HL-60 (cell line): ENCODE measurements around the gene SPRYD3.

ENCODE experiments used
- DNase-seq, 2 experiments: peaks; one replicate each; pipeline ENCODE4 v3.0.0-alpha.2; 2010 to 2020; ENCODE audit warnings: low read depth in 1 of 2, low spot score in 1 of 2
- H3K27ac ChIP-seq: fragments of 250-450 bp; sonication (Bioruptor Pico); replicated peaks from 2 replicates; pipeline ENCODE4 v1.5.1; 2020; ENCODE audit warnings: mild to moderate bottlenecking, moderate library complexity
- H3K27me3 ChIP-seq: fragments of 250-450 bp; sonication (Bioruptor Pico); 2 replicates; pipeline ENCODE4 v1.5.1; 2021; ENCODE audit warnings: mild to moderate bottlenecking, moderate library complexity; ENCODE audit not compliant: insufficient read depth, poor library complexity, severe bottlenecking
- H3K4me3 ChIP-seq: replicated peaks from 2 replicates; pipeline ENCODE4 v1.5.1; 2011; ENCODE audit warnings: mild to moderate bottlenecking, control low read depth, low read length; ENCODE audit not compliant: insufficient read depth
- CTCF ChIP-seq: IDR thresholded peaks from one replicate; pipeline ENCODE4 v1.5.1; 2011; ENCODE audit warnings: low read length, control low read depth, inconsistent platforms; ENCODE audit not compliant: insufficient read depth
- GABPA ChIP-seq: IDR thresholded peaks from 2 replicates; pipeline ENCODE4 v1.6.1; 2012; ENCODE audit warnings: low read depth
- POLR2AphosphoS5 ChIP-seq: IDR thresholded peaks from 2 replicates; pipeline ENCODE4 v1.6.1; 2012; ENCODE audit warnings: low read depth
- SPI1 ChIP-seq: IDR thresholded peaks from 2 replicates; pipeline ENCODE4 v1.6.1; 2012; ENCODE audit warnings: low read depth, mild to moderate bottlenecking, borderline replicate concordance
- TF ChIP-seq, protein P1 (sequence below): IDR thresholded peaks from 2 replicates; pipeline ENCODE4 v1.6.1; 2012; ENCODE audit warnings: low read depth; ENCODE audit not compliant: insufficient replicate concordance

SPRYD3 gene

DNA sequence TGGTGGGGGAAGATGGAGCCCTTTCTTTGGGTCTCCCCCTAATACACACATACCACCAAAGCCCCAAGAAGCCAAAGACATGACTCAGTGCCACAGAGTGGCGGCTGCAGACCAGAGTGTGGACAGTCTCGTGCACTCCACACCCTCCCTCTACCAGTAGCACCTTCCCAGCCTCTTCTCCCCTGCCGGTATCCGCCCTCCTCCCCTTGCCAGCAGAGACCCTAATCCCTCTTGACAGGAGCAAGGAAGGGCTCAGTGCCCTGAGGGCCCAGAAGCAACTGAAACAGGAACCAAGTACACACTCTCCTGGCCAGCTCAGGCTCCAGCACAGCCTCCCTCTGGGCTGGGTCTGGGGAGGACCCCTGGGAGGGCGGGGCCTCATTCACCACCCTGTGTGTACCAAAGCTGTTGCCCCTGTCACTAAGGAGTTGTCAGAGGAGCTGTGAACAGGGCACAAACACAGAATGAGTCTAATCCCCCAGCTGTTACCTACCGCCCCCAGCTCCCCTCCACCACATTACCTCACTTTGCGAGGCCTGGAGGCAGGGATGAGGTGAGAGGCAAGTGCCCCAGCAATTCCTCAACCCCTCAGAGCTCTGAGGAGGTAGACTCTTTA is 8.2 kb downstream of the SPRYD3 start:
- H3K27ac ChIP-seq: no peak overlapping the region
- no peak for DNase-seq
- TF ChIP-seq SPI1 (no peak), POLR2AphosphoS5 (no peak), GABPA (no peak), CTCF (no peak)
- TF ChIP-seq, protein P1, sequence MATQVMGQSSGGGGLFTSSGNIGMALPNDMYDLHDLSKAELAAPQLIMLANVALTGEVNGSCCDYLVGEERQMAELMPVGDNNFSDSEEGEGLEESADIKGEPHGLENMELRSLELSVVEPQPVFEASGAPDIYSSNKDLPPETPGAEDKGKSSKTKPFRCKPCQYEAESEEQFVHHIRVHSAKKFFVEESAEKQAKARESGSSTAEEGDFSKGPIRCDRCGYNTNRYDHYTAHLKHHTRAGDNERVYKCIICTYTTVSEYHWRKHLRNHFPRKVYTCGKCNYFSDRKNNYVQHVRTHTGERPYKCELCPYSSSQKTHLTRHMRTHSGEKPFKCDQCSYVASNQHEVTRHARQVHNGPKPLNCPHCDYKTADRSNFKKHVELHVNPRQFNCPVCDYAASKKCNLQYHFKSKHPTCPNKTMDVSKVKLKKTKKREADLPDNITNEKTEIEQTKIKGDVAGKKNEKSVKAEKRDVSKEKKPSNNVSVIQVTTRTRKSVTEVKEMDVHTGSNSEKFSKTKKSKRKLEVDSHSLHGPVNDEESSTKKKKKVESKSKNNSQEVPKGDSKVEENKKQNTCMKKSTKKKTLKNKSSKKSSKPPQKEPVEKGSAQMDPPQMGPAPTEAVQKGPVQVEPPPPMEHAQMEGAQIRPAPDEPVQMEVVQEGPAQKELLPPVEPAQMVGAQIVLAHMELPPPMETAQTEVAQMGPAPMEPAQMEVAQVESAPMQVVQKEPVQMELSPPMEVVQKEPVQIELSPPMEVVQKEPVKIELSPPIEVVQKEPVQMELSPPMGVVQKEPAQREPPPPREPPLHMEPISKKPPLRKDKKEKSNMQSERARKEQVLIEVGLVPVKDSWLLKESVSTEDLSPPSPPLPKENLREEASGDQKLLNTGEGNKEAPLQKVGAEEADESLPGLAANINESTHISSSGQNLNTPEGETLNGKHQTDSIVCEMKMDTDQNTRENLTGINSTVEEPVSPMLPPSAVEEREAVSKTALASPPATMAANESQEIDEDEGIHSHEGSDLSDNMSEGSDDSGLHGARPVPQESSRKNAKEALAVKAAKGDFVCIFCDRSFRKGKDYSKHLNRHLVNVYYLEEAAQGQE: no peak
- no peak overlapping the region for H3K4me3 ChIP-seq
- H3K27me3 ChIP-seq: no peaks in the 10 kb centered on the region

GRCh38 chr12:53069621-53070410 is 9.4 kb downstream of the SPRYD3 start:
- H3K4me3 ChIP-seq: no peak overlapping the region
- H3K27ac ChIP-seq: no peak overlapping the region
- TF ChIP-seq, protein P1: no peak
- no peak for TF ChIP-seq POLR2AphosphoS5
- no peak for DNase-seq
- H3K27me3 ChIP-seq: no peaks in the 10 kb centered on the region

DNA sequence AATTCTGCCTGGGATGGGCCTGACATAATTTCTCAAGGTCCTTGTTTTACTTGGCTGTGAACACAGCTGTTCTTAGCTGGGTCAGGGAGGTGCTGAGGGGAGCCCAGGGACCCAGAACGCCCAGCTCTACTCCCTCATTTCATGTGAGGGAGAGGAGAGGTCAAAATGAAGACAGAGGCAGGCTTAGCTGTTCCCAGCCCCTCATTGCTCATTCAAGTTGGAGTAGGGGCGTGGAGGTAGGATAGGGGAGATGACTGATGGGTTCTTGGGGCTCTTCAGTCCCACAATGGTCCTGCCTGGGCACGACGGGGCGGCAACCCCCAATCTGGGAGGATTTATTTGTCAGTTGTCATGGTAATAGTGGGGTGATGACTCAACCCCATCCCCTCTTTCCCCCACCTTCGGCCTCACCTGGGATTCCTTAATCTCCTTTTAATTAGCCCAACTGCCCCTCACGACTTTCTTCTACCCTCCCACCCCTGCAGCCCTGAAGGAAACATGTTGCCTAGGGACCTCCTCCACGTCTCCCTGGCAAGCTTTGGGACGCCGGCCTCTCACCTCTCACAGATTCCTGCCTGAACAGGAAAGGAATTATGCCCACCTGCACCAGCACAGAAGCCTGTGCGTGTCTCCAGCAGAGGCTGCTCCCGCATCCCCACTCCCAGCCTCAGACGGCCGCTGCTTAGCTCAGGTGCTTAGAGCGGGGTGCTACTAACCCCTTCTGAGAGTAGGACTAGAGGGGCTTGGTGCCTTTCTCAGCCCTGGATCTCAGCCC is 10.2 kb downstream of the SPRYD3 start:
- TF ChIP-seq, protein P1: no peak
- TF ChIP-seq GABPA (no peak), SPI1 (no peak), CTCF (no peak), POLR2AphosphoS5 (no peak)
- no peak for DNase-seq
- no peak overlapping the region for H3K4me3 ChIP-seq
- H3K27me3 ChIP-seq: no peaks in the 10 kb centered on the region
- no peak overlapping the region for H3K27ac ChIP-seq
